ENCODE results near the gene SNX6. TPM values are rescaled to one million over a fixed set of nuclear protein-coding genes. Genes with fewer than 3 reads are reported as not detected.

Gene SNX6
- total RNA-seq, 1 experiment from 2014 or later, result 73.4 TPM

- TF ChIP-seq SIN3A (IDR thresholded peaks at IDR 0.05; ENCODE audit: low read depth) (no peak), ZFX (IDR thresholded peaks at IDR 0.05) (no peak), YY1 (IDR thresholded peaks at IDR 0.05; ENCODE audit: extremely low read depth, insufficient replicate concordance, low read depth, low read length) (no peak), FOSL1 (IDR thresholded peaks at IDR 0.05; ENCODE audit: low read depth) (no peak), JUND (IDR thresholded peaks at IDR 0.05) (no peak), EZH2 (IDR thresholded peaks at IDR 0.05) (no peak), ZBTB33 (IDR thresholded peaks at IDR 0.05; ENCODE audit: extremely low read depth, insufficient replicate concordance, low read length) (no peak), ZNF274 (IDR thresholded peaks at IDR 0.05; ENCODE audit: low read depth, low read length) (no peak)
- ChIA-PET RAD21 (ENCODE audit: low non-redundant PET in 1 of 2, low total read pairs in 2 of 2, uncharacterized antibody in 2 of 2, unreplicated experiment in 2 of 2) (no interaction called here), POLR2A (no interaction called here), CTCF (no interaction called here)
- Histone ChIP-seq H3K4me3 (replicated peaks in 1 of 2; ENCODE audit: low read depth in 1 of 2, low read length in 2 of 2) (no peak overlapping the region), H3K9ac (ENCODE audit: low read length) (no peak overlapping the region), H3K79me2 (ENCODE audit: insufficient read depth, low read length) (no peaks in the 10 kb centered on the region), H2AFZ (ENCODE audit: low read depth, low read length, poor library complexity, severe bottlenecking) (no peak overlapping the region), H3K4me2 (ENCODE audit: low read length) (no peak overlapping the region), H3K27me3 (ENCODE audit: insufficient read depth, low read length) (no peaks in the 10 kb centered on the region), H3K36me3 (ENCODE audit: control insufficient read depth in 1 of 2, insufficient read depth in 2 of 2, low read length in 2 of 2) (no peaks in the 10 kb centered on the region), H3K4me1 (ENCODE audit: control insufficient read depth in 1 of 2, insufficient read depth in 2 of 2, low read length in 2 of 2) (peaks cover 10 to 18% of the 10 kb centered on the region in 2 experiments), H3K9me3 (ENCODE audit: control insufficient read depth in 1 of 2, insufficient read depth in 1 of 2, low read depth in 1 of 2, low read length in 2 of 2) (no peaks in the 10 kb centered on the region), H3K9me2 (ENCODE audit: insufficient read depth) (no peaks in the 10 kb centered on the region), H4K20me1 (ENCODE audit: insufficient read depth) (no peaks in the 10 kb centered on the region), H3K27ac (ENCODE audit: low read depth, low read length) (no peak overlapping the region)
- intact Hi-C loops (cut with micrococcal nuclease), result loop anchor here (2.0 to 10.0 kb wide), 6 partner anchors 49 to 1011 kb away; partner anchors contain the start of genes BAZ1A and SRP54
- no peak for ATAC-seq
- DNase-seq (ENCODE audit: low read depth, low spot score), result no peak
- BruUV-seq (replicated peaks), result no TSS peak
Observed at GRCh38 chr14:34673702-34674101, 43.8 kb upstream of the SNX6 start.

DNA sequence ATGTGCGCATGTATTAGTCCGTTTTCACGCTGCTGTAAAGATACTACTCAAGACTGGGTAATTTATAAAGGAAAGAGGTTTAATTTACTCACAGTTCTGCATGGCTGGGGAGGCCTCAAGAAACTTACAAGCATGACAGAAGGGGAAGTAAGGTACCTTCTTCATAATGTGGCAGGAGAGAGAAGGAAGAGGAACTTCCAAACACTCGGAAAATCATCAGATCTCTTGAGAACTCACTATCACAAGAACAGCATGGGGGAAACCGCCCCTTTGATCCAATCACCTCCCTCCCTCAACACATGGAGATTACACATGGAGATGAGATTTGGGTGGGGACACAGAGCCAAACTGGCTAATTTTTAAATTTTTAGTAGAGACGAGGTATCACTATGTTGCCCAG is 41.8 kb upstream of the SNX6 start:
- H3K9ac ChIP-seq (ENCODE audit: low read length), result no peak overlapping the region
- ChIA-PET POLR2A (no interaction called here), RAD21 (ENCODE audit: low non-redundant PET in 1 of 2, low total read pairs in 2 of 2, uncharacterized antibody in 2 of 2, unreplicated experiment in 2 of 2) (interaction anchor here (0.6 to 1.0 kb wide), 3 partner anchors 51 to 364 kb away, joined by 3 to 5 read pairs (median 3); no protein-coding TSS in a partner anchor), CTCF (interaction anchor here (0.9 to 1.0 kb wide), 2 partner anchors 33 to 309 kb away, joined by 3 read pairs; no protein-coding TSS in a partner anchor)
- H4K20me1 ChIP-seq (ENCODE audit: insufficient read depth), result no peaks in the 10 kb centered on the region
- no peaks in the 10 kb centered on the region for H3K79me2 ChIP-seq (ENCODE audit: insufficient read depth, low read length)
- H3K9me2 ChIP-seq (ENCODE audit: insufficient read depth), result no peaks in the 10 kb centered on the region
- H3K9me3 ChIP-seq (ENCODE audit: control insufficient read depth in 1 of 2, insufficient read depth in 1 of 2, low read depth in 1 of 2, low read length in 2 of 2), result no peaks in the 10 kb centered on the region
- no peak overlapping the region for H3K27ac ChIP-seq (ENCODE audit: low read depth, low read length)
- TF ChIP-seq ZBTB33 (IDR thresholded peaks at IDR 0.05; ENCODE audit: extremely low read depth, insufficient replicate concordance, low read length), result no peak
- no peak for TF ChIP-seq REST (IDR thresholded peaks at IDR 0.05; ENCODE audit: low read depth)
- no peak for TF ChIP-seq CEBPB (IDR thresholded peaks at IDR 0.05; ENCODE audit: low read depth)
- no peak for TF ChIP-seq YY1 (IDR thresholded peaks at IDR 0.05; ENCODE audit: extremely low read depth, insufficient replicate concordance, low read depth, low read length)
- no peak for TF ChIP-seq POLR2AphosphoS5 (IDR thresholded peaks at IDR 0.05; ENCODE audit: low read depth, low read length)
- no peak for TF ChIP-seq FOSL1 (IDR thresholded peaks at IDR 0.05; ENCODE audit: low read depth)
- TF ChIP-seq SRF (IDR thresholded peaks at IDR 0.05; ENCODE audit: low read depth), result no peak
- TF ChIP-seq ZNF274 (IDR thresholded peaks at IDR 0.05; ENCODE audit: low read depth, low read length), result no peak
- H3K36me3 ChIP-seq (ENCODE audit: control insufficient read depth in 1 of 2, insufficient read depth in 2 of 2, low read length in 2 of 2), result no peaks in the 10 kb centered on the region
- intact Hi-C loops (cut with micrococcal nuclease), result loop anchor here (2.0 to 10.0 kb wide), 6 partner anchors 51 to 1013 kb away; partner anchors contain the start of genes BAZ1A and SRP54
- H3K4me1 ChIP-seq (ENCODE audit: control insufficient read depth in 1 of 2, insufficient read depth in 2 of 2, low read length in 2 of 2), result no peaks in the 10 kb centered on the region
- no peak for DNase-seq (ENCODE audit: low read depth, low spot score)
- no peak overlapping the region for H2AFZ ChIP-seq (ENCODE audit: low read depth, low read length, poor library complexity, severe bottlenecking)
- no peaks in the 10 kb centered on the region for H3K27me3 ChIP-seq (ENCODE audit: insufficient read depth, low read length)
- BruUV-seq (replicated peaks), result no TSS peak
- ATAC-seq, result no peak
- no peak overlapping the region for H3K4me3 ChIP-seq (replicated peaks in 1 of 2; ENCODE audit: low read depth in 1 of 2, low read length in 2 of 2)
- H3K4me2 ChIP-seq (ENCODE audit: low read length), result no peak overlapping the region
